Globus pallidus (tissue), 1 donor: ENCODE data around the gene CDC27.
"Not testable (repeated sequence)": the region's sequence is repeated elsewhere in the genome, so short reads cannot be mapped to it uniquely, and the experiment has no call there.

Source experiments
- DNase-seq: peaks from one replicate; pipeline ENCODE4 v3.0.0-alpha.2; 2015; ENCODE audit warnings: low spot score

The CDC27 gene

GRCh38 chr17:47188876-47189731 lies at the start of gene CDC27:
CDC27 (minus strand) TSS chr17:47189295; CDS start chr17:47189172, 123 bp downstream.
- DNase-seq, result peak; percentile 96

GRCh38 chr17:47238321-47239010 lies 49.4 kb upstream of the CDC27 start:
- no peak for DNase-seq

GRCh38 chr17:47237841-47238240 lies 48.7 kb upstream of the CDC27 start:
- no peak for DNase-seq

GRCh38 chr17:47235923-47236322 lies 46.8 kb upstream of the CDC27 start:
- DNase-seq, result no peak

GRCh38 chr17:47235506-47235905 lies 46.4 kb upstream of the CDC27 start:
- DNase-seq, result no peak

GRCh38 chr17:47232465-47232864 lies 43.4 kb upstream of the CDC27 start:
- DNase-seq, result no peak

GRCh38 chr17:47231866-47232265 lies 42.8 kb upstream of the CDC27 start:
- no peak for DNase-seq

- no peak for DNase-seq
Observed at GRCh38 chr17:47231334-47231733, 42.2 kb upstream of the CDC27 start.

GRCh38 chr17:47230864-47231263 lies 41.8 kb upstream of the CDC27 start:
- DNase-seq, result no peak

- DNase-seq, result peak; percentile 76
Observed at GRCh38 chr17:47229535-47230443, 40.7 kb upstream of the CDC27 start.

GRCh38 chr17:47227862-47228261 lies 38.8 kb upstream of the CDC27 start:
- DNase-seq, result no peak

GRCh38 chr17:47225911-47226688 lies 37.0 kb upstream of the CDC27 start:
- no peak for DNase-seq

- DNase-seq, result peak; percentile 39
Observed at GRCh38 chr17:47225436-47225858, 36.4 kb upstream of the CDC27 start.

- DNase-seq, result no peak
Observed at GRCh38 chr17:47224966-47225365, 35.9 kb upstream of the CDC27 start.

- DNase-seq, result not testable (repeated sequence)
Observed at GRCh38 chr17:47224077-47224476, 35.0 kb upstream of the CDC27 start.

- no peak for DNase-seq
Observed at GRCh38 chr17:47223460-47223859, 34.4 kb upstream of the CDC27 start.

- DNase-seq, result no peak
Observed at GRCh38 chr17:47223007-47223406, 33.9 kb upstream of the CDC27 start.

- DNase-seq, result no peak
Observed at GRCh38 chr17:47222047-47222446, 33.0 kb upstream of the CDC27 start.

GRCh38 chr17:47221154-47221553 lies 32.1 kb upstream of the CDC27 start:
- DNase-seq, result no peak

- no peak for DNase-seq
Observed at GRCh38 chr17:47220531-47220999, 31.5 kb upstream of the CDC27 start.
